K562 (cell line): ENCODE data around the gene PTPRF. TPM values are rescaled to one million over a fixed set of nuclear protein-coding genes. Genes with fewer than 3 reads are reported as not detected.

ENCODE experiments used
- ATAC-seq: fragments of 200-7000 bp; cut with Tn5 transposase; 3 replicates; pipeline ENCODE4 v1.9.1; 2020; ENCODE audit warnings: moderate library complexity
- BruUV-seq: library from RNA; stranded (reverse); fragments of 400-500 nt; replicated peaks from 2 replicates; lab custom pipeline; 2021; lab: Mats Ljungman, UMichigan
- CTCF ChIA-PET: fragments of 300-600 bp; formaldehyde crosslinking; extraction: SDS; loops from one replicate; lab custom pipeline; 2021; ENCODE audit warnings: low intra/inter-chr PET ratio; lab: Yijun Ruan, JAX
- POLR2A ChIA-PET: fragments of 300-600, 350-650 bp; sonication (Branson Sonifier 250); formaldehyde crosslinking; extraction: SDS; loops from one replicate; lab custom pipeline; 2021; ENCODE audit warnings: antibody characterized with exemption, inconsistent platforms; lab: Yijun Ruan, JAX
- DNase-seq, 4 experiments: peaks; one replicate each; pipeline versions ENCODE4 v3.0.0 to v3.0.0-alpha.2; 2011 to 2018; ENCODE audit warnings: low spot score in 3 of 4, mixed read lengths in 3 of 4; ENCODE audit errors: extremely low read depth in 1 of 4
- FAIRE-seq: peaks from 2 replicates; lab custom pipeline; 2011; peaks lifted over from hg19 to GRCh38; lab: Jason Lieb, UNC
- H2AFZ ChIP-seq: 2 replicates; pipeline ENCODE4 v1.6.0; 2011; ENCODE audit warnings: low read depth, low read length, control low read depth, inconsistent platforms
- H3K27ac ChIP-seq: fragments of 200-600 bp; 3 replicates; pipeline ENCODE4 v1.8.0; 2011; ENCODE audit warnings: low read depth, mild to moderate bottlenecking, control low read depth, inconsistent platforms, low read length, moderate library complexity, mixed read lengths; ENCODE audit errors: extremely low read depth
- H3K27me3 ChIP-seq, 2 experiments: fragments of 300-600 bp in 1 of 2; 2 replicates in 1 of 2; 3 replicates in 1 of 2; pipeline versions ENCODE4 v1.6.0 to v1.8.0; 2011; ENCODE audit warnings: inconsistent platforms in 2 of 2, low read length in 2 of 2, mild to moderate bottlenecking in 1 of 2, mixed read lengths in 1 of 2, moderate library complexity in 1 of 2; ENCODE audit not compliant: control insufficient read depth in 2 of 2, insufficient read depth in 2 of 2
- H3K36me3 ChIP-seq: fragments of 300-600 bp; 3 replicates; pipeline ENCODE4 v1.8.0; 2011; ENCODE audit warnings: mild to moderate bottlenecking, low read length, inconsistent platforms; ENCODE audit not compliant: control insufficient read depth, insufficient read depth
- H3K4me1 ChIP-seq, 2 experiments: fragments of 200-600 bp in 1 of 2; replicated peaks in 1 of 2; 2 replicates in 1 of 2; 3 replicates in 1 of 2; pipeline versions ENCODE4 v1.5.1 to v1.8.0; 2011; ENCODE audit warnings: inconsistent platforms in 2 of 2, low read length in 2 of 2, mild to moderate bottlenecking in 1 of 2, mixed read lengths in 1 of 2, moderate library complexity in 1 of 2; ENCODE audit not compliant: control insufficient read depth in 2 of 2, insufficient read depth in 2 of 2
- H3K4me2 ChIP-seq: 2 replicates; pipeline ENCODE4 v1.6.1; 2011; ENCODE audit warnings: low read length, control low read depth, inconsistent platforms, mixed read lengths; ENCODE audit not compliant: insufficient read depth
- H3K4me3 ChIP-seq: fragments of 200-600 bp; sonication (generic), shearing (Covaris generic); 2 replicates; pipeline ENCODE4 v1.5.1; 2016; ENCODE audit warnings: control low read depth, inconsistent platforms
- H3K79me2 ChIP-seq: fragments of 200-600 bp; 3 replicates; pipeline ENCODE4 v1.8.0; 2011; ENCODE audit warnings: low read length, inconsistent platforms; ENCODE audit not compliant: control insufficient read depth, insufficient read depth
- H3K9ac ChIP-seq, 2 experiments: 2 replicates each; pipeline versions ENCODE4 v1.6.0 to v1.6.1; 2011; ENCODE audit warnings: low read depth in 2 of 2, low read length in 2 of 2, control low read depth in 1 of 2, inconsistent platforms in 1 of 2, mild to moderate bottlenecking in 1 of 2, mixed read lengths in 1 of 2; ENCODE audit not compliant: insufficient read depth in 1 of 2
- H3K9me1 ChIP-seq: one replicate; pipeline ENCODE4 v1.6.0; 2011; ENCODE audit warnings: inconsistent platforms, mild to moderate bottlenecking, low read length, moderate library complexity; ENCODE audit not compliant: control insufficient read depth, insufficient read depth
- H3K9me3 ChIP-seq: replicated peaks from 2 replicates; pipeline ENCODE4 v1.5.1; 2011; ENCODE audit warnings: low read depth, low read length, inconsistent platforms; ENCODE audit not compliant: control insufficient read depth, insufficient read depth
- H4K20me1 ChIP-seq: replicated peaks from 2 replicates; pipeline ENCODE4 v1.6.1; 2011; ENCODE audit warnings: low read length, inconsistent platforms, mixed read lengths; ENCODE audit not compliant: control insufficient read depth, insufficient read depth
- CAMTA2 ChIP-seq: fragments of 250-450 bp; sonication (Bioruptor Pico); conservative IDR thresholded peaks from 2 replicates; pipeline ENCODE4 v1.5.1; 2022
- CBX8 ChIP-seq: fragments of 200-600 bp; sonication (generic); IDR thresholded peaks from 2 replicates; pipeline ENCODE4 v1.6.1; 2012; ENCODE audit warnings: borderline replicate concordance, mixed run types, low read depth, mild to moderate bottlenecking, moderate library complexity, mixed read lengths, low read length, control low read depth, inconsistent platforms; ENCODE audit not compliant: poor library complexity, severe bottlenecking; ENCODE audit errors: extremely low read depth
- DMBX1 ChIP-seq: fragments of 250-450 bp; sonication (Bioruptor Pico); IDR thresholded peaks from 2 replicates; pipeline ENCODE4 v1.8.0; 2022; ENCODE audit warnings: inconsistent platforms, mild to moderate bottlenecking, moderate library complexity, borderline replicate concordance
- ESRRA ChIP-seq: fragments of 450-650 bp; IDR thresholded peaks from 2 replicates; pipeline ENCODE4 v1.6.1; 2014; ENCODE audit warnings: low read depth, mild to moderate bottlenecking, moderate library complexity, borderline replicate concordance
- HDAC3 ChIP-seq: fragments of 450-650 bp; IDR thresholded peaks from 2 replicates; pipeline ENCODE4 v1.6.1; 2018; ENCODE audit warnings: borderline replicate concordance, mild to moderate bottlenecking, moderate library complexity; ENCODE audit not compliant: partially characterized antibody
- MCM2 ChIP-seq: fragments of 450-650 bp; IDR thresholded peaks from 2 replicates; pipeline ENCODE4 v1.6.1; 2017; ENCODE audit warnings: low read depth, mild to moderate bottlenecking
- MIER1 ChIP-seq: fragments of 450-650 bp; IDR thresholded peaks from 2 replicates; pipeline ENCODE4 v1.6.1; 2016; ENCODE audit warnings: antibody characterized with exemption, mild to moderate bottlenecking, low read depth
- RB1 ChIP-seq: fragments of 450-650 bp; IDR thresholded peaks from 2 replicates; pipeline ENCODE4 v1.6.1; 2017; ENCODE audit warnings: low read depth, mild to moderate bottlenecking
- TAF9B ChIP-seq: fragments of 450-650 bp; IDR thresholded peaks from 2 replicates; pipeline ENCODE4 v1.6.1; 2018; ENCODE audit warnings: mild to moderate bottlenecking; ENCODE audit not compliant: partially characterized antibody
- TBL1XR1 ChIP-seq, 2 experiments: IDR thresholded peaks; 2 replicates each; pipeline ENCODE4 v1.6.1; 2012; ENCODE audit warnings: improper control_type of control experiment in 2 of 2, low read length in 2 of 2, mild to moderate bottlenecking in 1 of 2
- ZNF232 ChIP-seq: sonication (generic); formaldehyde crosslinking; IDR thresholded peaks from 2 replicates; pipeline ENCODE4 v1.8.0; 2022; ENCODE audit warnings: mild to moderate bottlenecking, missing genetic modification reagents
- ZNF668 ChIP-seq: fragments of 250-450 bp; sonication (Bioruptor Pico); IDR thresholded peaks from 2 replicates; pipeline ENCODE4 v1.8.0; 2022; ENCODE audit warnings: mild to moderate bottlenecking, inconsistent platforms
- ZNF707 ChIP-seq: fragments of 250-450 bp; sonication (Bioruptor Pico); conservative IDR thresholded peaks from 2 replicates; pipeline ENCODE4 v1.8.0; 2022; ENCODE audit warnings: inconsistent platforms, mild to moderate bottlenecking, moderate library complexity
- WGBS: fragments of 100-300 bp; shearing (Covaris generic); methylation state at CpG from one replicate; pipeline ENCODE4 v1.1.6; 2016; ENCODE audit warnings: low coverage, mixed read lengths; ENCODE audit not compliant: insufficient coverage; ENCODE audit errors: missing lambda C conversion rate; 5-methylcytosine and 5-hydroxymethylcytosine counted together
- in situ Hi-C: fragments of 300-500 bp; cut with MboI; formaldehyde crosslinking; loops from 4 replicates; pipeline ENCODE4 v1.15.0; 2018; ENCODE audit warnings: inconsistent platforms, mixed read lengths
- intact Hi-C: fragments of 100-400 bp; cut with micrococcal nuclease; formaldehyde crosslinking; loops from 2 replicates; pipeline ENCODE4 v1.14.2; 2022
- polyA plus RNA-seq, 8 experiments: library from polyadenylated mRNA; depleted of rRNA in 4 of 8; stranded (reverse) in 5 of 8; unstranded in 3 of 8; fragments of >200 nt; fragmentation: Nextera tagmentation in 2 of 8; fragmentation: Illumina TruSeq in 1 of 8; extraction: Ambion mirVana in 2 of 8; extraction: Trizol in 1 of 8; gene quantifications; 2 replicates each; pipeline versions ENCODE4 v1.2.1 to v1.2.3, GENCODE V29; 2011 to 2014; ENCODE audit warnings: inconsistent platforms in 1 of 8, missing spikeins in 1 of 8
- total RNA-seq, 7 experiments: library from RNA; depleted of rRNA in 6 of 7; stranded (reverse); fragments of >200 nt in 6 of 7; fragmentation: Illumina TruSeq in 2 of 7; extraction: Trizol in 2 of 7; gene quantifications; 2 replicates each; pipeline versions ENCODE4 v1.2.1 to v1.2.3, GENCODE V29; 2011 to 2021; ENCODE audit warnings: low replicate concordance in 1 of 7
- TF ChIP-seq, protein P1 (sequence below): sonication (generic); formaldehyde crosslinking; IDR thresholded peaks from 2 replicates; pipeline ENCODE4 v1.5.0; 2020; ENCODE audit warnings: missing genetic modification reagents
- TF ChIP-seq, protein P2 (sequence below): fragments of 250-450 bp; sonication (Bioruptor Pico); IDR thresholded peaks from 2 replicates; pipeline ENCODE4 v1.5.0; 2021
- TF ChIP-seq, protein P3 (sequence below): fragments of 450-650 bp; IDR thresholded peaks from 2 replicates; pipeline ENCODE4 v1.6.1; 2014; ENCODE audit warnings: low read depth, mild to moderate bottlenecking, moderate library complexity, borderline replicate concordance

PTPRF gene
- total and polyA plus RNA-seq, 9 of the 15 experiments (the other 6 are each of a cell fraction or from before 2014, with no cell fraction given) = 0.13 to 4.3 (median 1.1) TPM

DNA sequence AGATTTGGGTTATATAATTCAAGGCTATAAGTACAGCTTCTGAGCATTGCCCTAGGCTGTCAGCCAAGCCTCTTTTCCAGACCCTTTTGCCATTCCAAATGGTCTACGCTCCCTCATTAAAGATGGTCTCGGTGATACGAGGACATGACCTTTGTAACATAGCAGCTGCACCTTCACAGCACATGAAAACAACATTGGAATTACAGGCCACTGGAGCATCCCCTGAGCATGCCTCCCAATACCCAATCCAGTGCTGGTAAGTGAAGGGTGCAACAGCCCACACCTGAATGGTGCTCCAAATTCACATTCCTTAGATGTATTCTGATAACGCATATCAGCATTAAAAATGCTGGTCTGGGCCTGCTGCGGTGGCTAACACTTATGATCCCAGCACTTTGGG, 20.1 kb upstream of the PTPRF start:
- no TSS peak for BruUV-seq
- Histone ChIP-seq H3K9ac (no peak overlapping the region), H3K36me3 (no peaks in the 10 kb centered on the region), H2AFZ (no peak overlapping the region), H3K9me3 (0 out of 2 replicates have a peak, but pooled peaks cover 4% of the 10 kb centered on the region), H3K27me3 (peaks cover 27 to 73% of the 10 kb centered on the region in 2 experiments), H4K20me1 (no peaks in the 10 kb centered on the region; the same call in 1 of the 2 replicates), H3K79me2 (no peaks in the 10 kb centered on the region), H3K27ac (no peak overlapping the region), H3K4me2 (no peak overlapping the region), H3K4me3 (no peak overlapping the region), H3K4me1 (no peaks in the 10 kb centered on the region), H3K9me1 (no peaks in the 10 kb centered on the region)
- WGBS = 3% methylated on average over 5 of the region's 5 CpGs
- DNase-seq (no peak), ATAC-seq (no peak), FAIRE-seq (no peak)
- CTCF ChIA-PET = no interaction called here
- intact Hi-C loops = no loop called here
- POLR2A ChIA-PET = interaction anchor here (0.6 to 1.2 kb wide), 4 partner anchors 9 to 223 kb away, joined by 3 to 4 read pairs (median 3); no protein-coding TSS in a partner anchor
- TF ChIP-seq, protein P1, sequence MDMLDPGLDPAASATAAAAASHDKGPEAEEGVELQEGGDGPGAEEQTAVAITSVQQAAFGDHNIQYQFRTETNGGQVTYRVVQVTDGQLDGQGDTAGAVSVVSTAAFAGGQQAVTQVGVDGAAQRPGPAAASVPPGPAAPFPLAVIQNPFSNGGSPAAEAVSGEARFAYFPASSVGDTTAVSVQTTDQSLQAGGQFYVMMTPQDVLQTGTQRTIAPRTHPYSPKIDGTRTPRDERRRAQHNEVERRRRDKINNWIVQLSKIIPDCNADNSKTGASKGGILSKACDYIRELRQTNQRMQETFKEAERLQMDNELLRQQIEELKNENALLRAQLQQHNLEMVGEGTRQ (CRISPR knock-in tag) = no peak
- TF ChIP-seq ZNF668 (CRISPR knock-in tag) (no peak), RB1 (no peak), CAMTA2 (no peak), DMBX1 (CRISPR knock-in tag) (no peak), HDAC3 (no peak), MIER1 (no peak), MCM2 (no peak), ZNF707 (no peak), TBL1XR1 (IDR thresholded peaks at IDR 0.05; ENCODE audit: low read length in 2 of 2) (no peak), ZNF232 (CRISPR knock-in tag) (no peak), TAF9B (no peak), ESRRA (no peak), CBX8 (no peak)
- TF ChIP-seq, protein P2, sequence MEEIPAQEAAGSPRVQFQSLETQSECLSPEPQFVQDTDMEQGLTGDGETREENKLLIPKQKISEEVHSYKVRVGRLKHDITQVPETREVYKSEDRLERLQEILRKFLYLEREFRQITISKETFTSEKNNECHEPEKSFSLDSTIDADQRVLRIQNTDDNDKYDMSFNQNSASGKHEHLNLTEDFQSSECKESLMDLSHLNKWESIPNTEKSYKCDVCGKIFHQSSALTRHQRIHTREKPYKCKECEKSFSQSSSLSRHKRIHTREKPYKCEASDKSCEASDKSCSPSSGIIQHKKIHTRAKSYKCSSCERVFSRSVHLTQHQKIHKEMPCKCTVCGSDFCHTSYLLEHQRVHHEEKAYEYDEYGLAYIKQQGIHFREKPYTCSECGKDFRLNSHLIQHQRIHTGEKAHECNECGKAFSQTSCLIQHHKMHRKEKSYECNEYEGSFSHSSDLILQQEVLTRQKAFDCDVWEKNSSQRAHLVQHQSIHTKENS = no peak
- TF ChIP-seq, protein P3, sequence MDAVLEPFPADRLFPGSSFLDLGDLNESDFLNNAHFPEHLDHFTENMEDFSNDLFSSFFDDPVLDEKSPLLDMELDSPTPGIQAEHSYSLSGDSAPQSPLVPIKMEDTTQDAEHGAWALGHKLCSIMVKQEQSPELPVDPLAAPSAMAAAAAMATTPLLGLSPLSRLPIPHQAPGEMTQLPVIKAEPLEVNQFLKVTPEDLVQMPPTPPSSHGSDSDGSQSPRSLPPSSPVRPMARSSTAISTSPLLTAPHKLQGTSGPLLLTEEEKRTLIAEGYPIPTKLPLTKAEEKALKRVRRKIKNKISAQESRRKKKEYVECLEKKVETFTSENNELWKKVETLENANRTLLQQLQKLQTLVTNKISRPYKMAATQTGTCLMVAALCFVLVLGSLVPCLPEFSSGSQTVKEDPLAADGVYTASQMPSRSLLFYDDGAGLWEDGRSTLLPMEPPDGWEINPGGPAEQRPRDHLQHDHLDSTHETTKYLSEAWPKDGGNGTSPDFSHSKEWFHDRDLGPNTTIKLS = no peak
- in situ Hi-C loops = loop anchor here (5.0 kb wide), 1 partner anchor 283 kb away; no protein-coding TSS in a partner anchor
